Measurements from ENCODE around the gene PLEKHH2.

Gene PLEKHH2

DNA sequence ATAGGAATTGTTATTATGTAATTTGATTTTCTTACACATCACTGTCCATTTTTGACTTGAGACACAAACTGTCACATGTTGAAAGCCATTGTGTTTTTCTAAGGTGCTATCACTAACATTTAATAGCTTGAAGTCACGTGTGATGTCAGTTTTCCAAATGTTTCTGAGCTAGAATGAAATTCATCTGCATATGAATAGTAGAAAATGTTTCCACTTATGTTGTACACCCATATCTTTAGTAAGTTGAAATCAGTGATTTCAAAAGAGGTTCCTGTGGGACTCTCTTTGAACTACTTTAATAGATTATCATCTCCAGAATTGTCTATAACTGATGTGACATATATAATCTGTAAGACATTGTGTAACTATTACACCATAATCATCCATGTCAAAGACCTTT, 173.8 kb downstream of the PLEKHH2 start:
- no peak overlapping the region for H3K9ac ChIP-seq (ENCODE audit: low read depth, low read length)

DNA sequence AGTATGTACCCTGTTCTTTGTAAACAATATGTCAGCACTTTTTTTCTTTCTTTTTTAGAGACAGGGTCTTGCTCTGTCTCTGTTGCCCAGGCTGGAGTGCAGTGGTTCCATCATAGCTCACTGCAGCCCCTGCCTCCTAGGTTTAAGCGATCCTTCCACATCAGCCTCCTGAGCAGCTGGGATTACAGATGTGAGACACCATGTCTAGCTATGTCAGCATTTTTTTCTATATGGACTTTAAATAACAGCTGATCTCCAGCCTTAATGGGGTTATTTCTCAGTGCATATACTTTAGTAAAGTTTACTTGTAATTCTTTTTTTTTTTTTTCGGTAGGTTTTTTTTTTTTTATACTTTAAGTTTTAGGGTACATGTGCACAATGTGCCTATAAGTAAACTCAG, 174.9 kb downstream of the PLEKHH2 start:
- no peaks in the 10 kb centered on the region for H3K36me3 ChIP-seq (ENCODE audit: insufficient read depth, low read length)
- H3K4me1 ChIP-seq (ENCODE audit: insufficient read depth, low read length), result no peaks in the 10 kb centered on the region
- H3K9ac ChIP-seq (ENCODE audit: low read depth, low read length), result no peak overlapping the region
- H3K9me3 ChIP-seq (ENCODE audit: control insufficient read depth, insufficient read depth, low read length), result no peaks in the 10 kb centered on the region

More for the DNA sequence above, 173.8 kb downstream of the PLEKHH2 start:
- no peaks in the 10 kb centered on the region for H3K9me3 ChIP-seq (ENCODE audit: control insufficient read depth, insufficient read depth, low read length)
- no peaks in the 10 kb centered on the region for H3K36me3 ChIP-seq (ENCODE audit: insufficient read depth, low read length)
- no peaks in the 10 kb centered on the region for H3K4me1 ChIP-seq (ENCODE audit: insufficient read depth, low read length)

DNA sequence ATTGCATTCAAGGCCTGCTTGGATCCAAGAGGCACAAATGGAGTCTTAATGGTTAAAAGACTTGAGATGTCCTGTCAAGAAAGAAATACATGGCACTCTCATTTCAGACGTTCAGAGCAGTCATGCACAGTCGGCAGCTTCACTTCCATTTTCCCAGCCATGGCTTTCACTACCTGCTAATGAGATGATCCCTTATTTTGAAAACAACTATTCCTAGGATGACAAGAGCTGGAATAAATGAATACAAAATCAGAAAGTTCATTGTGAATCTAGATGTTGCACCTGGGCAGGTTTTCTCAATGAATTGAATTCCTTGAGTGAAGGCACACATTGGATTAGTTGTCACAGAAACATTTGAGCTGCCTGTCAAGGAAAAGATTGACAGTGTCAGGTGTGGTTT, 175.9 kb downstream of the PLEKHH2 start:
- no peak overlapping the region for H3K9ac ChIP-seq (ENCODE audit: low read depth, low read length)
- H3K36me3 ChIP-seq (ENCODE audit: insufficient read depth, low read length), result no peaks in the 10 kb centered on the region
- no peaks in the 10 kb centered on the region for H3K9me3 ChIP-seq (ENCODE audit: control insufficient read depth, insufficient read depth, low read length)
- H3K4me1 ChIP-seq (ENCODE audit: insufficient read depth, low read length), result no peaks in the 10 kb centered on the region

DNA sequence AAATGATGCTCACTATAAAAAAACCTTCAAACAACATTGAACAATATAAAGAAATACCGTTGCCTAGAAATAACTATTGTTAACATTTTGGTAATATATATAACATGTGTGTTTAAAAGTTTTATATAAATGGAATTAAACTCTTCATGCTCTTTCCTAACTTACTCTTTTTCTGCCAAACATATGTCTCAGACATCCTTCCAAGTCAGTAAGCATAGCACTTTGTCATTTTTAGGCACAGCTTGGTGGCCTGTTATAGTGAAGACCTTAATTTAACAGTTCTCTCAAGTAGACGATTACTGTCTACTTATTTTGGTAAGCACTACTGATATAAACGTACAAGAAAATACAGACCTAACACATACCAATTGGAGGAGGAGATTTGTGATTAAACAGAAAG, 177.7 kb downstream of the PLEKHH2 start:
- H3K9ac ChIP-seq (ENCODE audit: low read depth, low read length), result no peak overlapping the region

More for the DNA sequence above, 177.7 kb downstream of the PLEKHH2 start:
- H3K9me3 ChIP-seq (ENCODE audit: control insufficient read depth, insufficient read depth, low read length), result no peaks in the 10 kb centered on the region
- H3K36me3 ChIP-seq (ENCODE audit: insufficient read depth, low read length), result no peaks in the 10 kb centered on the region
- H3K4me1 ChIP-seq (ENCODE audit: insufficient read depth, low read length), result no peaks in the 10 kb centered on the region

Measured in ES-I3 (cell line).